GM19099 (cell line): Measurements from ENCODE around the gene FNBP1.

Experiments used
- POLR2A ChIP-seq: IDR thresholded peaks from 3 replicates; pipeline ENCODE4 v1.6.1; 2011; ENCODE audit warnings: low read depth; ENCODE audit not compliant: insufficient read length; ENCODE audit errors: extremely low read depth

FNBP1 gene

DNA sequence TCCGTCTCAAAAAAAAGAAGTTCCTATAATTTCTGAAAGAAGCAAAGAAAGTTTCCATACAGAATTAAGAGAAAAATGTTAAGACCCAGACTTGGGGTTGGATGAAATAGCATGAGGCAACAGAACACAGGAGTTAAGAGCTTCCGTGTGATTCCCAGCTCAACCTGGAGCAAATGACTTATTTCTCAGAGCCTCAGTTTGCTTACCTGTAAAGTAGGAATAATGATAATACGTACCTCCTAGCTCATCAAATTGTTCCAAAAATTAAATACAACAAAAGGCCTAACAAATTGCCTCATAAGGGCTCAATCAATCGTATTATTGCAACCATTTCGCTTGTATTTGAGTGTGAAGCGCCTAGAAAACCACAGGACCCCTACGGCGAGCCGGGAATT lies 10.1 kb upstream of the FNBP1 start:
- no peak for TF ChIP-seq POLR2A

DNA sequence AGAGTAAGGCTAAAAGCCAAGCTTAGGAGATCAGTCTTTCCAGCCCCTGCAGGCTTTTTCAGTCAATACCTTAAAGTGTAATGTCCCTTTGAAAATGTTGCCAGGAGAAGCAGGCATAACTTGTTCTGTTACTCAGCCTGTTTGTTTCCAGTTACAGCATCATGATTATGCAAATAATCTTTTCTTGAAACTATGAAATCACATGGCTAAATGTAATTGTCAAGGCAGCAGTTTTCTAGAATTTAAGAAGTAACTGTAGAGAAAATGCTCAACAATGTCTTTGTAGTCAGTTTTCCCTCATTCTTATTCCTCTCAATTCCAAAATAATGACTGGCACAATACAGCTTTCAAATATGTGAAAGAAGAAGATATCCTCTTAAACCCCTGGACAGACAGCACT lies 8.9 kb upstream of the FNBP1 start:
- TF ChIP-seq POLR2A: no peak

DNA sequence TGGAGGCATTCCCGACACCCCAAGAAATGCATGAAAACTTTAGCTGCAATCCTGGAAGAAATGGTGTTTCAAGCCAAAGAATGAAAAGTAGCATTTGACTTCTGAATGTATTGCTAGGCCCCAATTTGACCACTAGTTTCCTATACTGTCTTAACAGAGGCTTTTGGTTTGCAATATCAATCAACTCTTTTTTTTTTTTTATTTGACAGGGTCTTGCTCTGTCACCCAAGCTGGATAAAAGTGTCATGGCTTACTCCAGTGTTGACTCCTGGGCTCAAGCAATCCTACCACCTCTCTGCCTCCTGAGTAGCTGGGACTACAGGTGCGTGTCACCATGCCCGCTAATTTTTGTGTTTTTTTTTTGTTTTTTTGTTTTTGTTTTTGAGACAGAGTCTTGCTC lies 7.5 kb upstream of the FNBP1 start:
- TF ChIP-seq POLR2A: no peak

DNA sequence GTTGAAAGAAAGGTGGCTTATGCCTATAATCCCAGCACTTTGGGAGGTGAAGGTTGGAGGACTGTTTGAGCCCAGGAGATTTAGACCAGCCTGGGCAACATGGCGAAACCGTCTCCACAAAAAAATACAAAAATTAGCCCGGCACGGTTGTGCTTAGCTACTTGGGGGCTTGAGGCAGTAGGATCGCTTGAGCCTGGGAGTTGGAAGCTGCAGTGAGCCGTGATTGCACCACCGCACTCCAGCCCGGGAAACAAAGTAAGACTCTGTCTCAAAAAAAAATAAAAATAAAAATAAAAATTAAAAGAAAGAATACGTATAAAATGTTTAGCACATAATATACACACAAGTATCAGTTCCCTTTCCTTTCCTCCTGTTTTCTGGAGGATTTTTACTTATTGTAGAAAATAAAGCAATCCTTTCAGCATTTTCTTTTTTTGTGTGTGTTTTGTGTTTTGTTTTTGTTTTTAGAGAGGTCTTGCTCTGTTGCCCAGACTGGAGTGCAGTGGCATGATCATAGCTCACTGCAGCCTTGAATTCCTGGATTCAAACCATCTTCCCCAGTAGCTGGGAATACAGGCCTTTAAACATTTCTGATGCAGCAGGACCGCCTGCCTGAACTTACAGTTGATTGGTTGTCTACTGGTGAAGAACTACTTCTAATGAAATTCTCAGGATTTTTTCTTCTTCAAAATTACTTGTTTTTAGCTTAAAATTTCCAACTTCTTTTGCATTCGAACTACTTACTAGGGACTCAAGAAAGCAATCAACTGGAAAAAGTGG lies 6.6 kb upstream of the FNBP1 start:
- no peak for TF ChIP-seq POLR2A

DNA sequence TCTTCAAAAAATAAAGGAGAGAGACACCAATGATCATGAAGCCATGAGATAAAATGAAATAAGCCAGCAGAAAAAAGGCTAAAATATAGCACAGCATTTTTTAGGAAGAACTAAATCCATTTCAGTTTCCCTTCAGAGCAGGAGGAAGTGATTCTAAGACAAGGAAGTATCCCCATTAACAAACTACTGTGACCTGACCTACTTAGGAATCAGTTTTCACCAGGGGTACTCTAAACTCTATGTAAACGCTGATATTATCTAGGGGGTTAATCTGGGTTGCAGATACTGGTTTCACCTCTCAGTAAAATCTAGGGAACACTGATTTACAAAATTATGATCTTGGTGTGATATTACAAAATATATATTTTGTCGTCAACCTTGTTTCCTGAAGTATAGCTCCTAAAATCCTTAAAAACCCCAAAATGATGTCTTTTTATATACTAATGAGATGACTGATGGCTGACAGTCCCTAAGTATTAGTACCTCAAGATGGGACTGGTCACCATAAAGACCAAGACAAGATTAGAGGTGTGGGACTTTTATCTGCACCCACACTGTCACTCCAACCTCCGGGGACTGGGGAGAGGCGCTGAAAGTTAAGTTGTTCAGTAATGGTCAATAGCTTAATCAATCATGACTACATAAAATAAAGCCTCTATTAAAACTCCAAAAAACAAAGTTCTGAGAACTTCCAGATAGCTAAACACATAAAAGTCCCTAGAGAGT lies 2.9 kb upstream of the FNBP1 start:
- TF ChIP-seq POLR2A: no peak

DNA sequence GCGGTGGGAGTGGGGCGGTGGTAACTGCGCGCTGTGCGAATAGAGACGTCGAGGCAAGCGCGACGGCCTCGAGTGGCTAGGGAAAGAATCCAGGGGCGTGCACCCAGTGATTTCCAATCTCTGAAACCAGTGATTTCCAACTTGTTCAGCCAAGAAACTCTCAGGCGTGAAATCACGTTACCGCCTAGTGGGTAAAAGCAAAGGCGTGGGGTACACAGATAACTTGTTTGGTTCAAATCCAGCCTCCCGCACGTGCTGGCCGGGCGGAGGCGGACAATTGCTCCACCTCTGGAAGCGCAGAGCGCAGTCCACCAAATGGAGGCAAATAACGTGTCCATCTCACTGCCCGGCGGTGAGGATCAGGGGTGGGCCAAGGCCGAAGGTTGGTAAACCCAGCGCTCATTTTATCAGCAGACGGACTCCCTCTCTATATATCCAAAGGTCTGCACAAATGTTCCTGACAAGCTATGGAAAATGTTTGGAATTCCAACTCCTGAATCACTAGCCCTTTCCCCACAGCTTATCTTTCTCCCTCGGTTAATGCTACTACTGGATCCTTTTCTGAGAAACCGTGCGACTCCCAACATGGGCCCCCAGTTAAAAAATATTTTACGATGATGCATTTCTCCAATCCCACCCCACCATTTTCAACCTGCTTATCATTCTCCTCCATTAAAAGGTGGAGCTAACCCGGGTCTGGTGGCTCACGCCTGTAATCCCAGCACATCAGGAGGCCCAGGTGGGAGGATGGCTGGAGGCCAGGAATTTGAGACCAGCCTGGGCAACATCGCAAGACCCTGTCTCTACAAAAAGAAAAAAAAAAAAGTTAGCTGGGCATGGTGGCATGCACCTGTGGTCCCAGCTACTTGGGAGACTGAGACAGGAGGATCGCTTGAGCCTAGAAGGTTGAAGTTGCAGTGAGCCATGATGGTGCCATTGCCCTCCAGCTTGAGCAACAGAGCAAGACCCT lies 950 bp upstream of the FNBP1 start:
- no peak for TF ChIP-seq POLR2A

DNA sequence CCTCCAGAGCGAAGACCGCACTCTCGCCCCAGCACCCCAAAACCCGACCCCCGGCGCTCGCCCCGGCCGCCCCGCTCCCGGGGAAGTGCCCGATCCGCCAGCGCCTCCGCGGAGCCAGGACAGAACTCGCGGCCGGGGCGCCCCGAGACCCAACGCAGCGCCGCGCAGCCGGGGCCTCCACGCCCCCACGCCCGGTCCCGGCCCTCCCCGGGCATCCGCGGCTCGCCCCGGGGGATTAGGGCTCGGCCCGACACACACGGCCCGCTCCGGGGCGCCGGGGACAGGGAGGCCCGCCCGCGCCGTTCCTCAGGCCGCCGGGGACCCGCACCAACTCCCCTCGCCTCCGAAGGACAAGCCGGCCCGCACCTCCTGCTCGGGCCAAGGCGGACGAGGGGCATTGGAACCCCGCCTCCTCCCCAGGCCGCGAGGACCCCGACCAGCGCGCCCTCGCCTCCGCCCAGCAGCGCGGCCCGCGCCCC lies 544 bp downstream of the FNBP1 start:
- no peak for TF ChIP-seq POLR2A

DNA sequence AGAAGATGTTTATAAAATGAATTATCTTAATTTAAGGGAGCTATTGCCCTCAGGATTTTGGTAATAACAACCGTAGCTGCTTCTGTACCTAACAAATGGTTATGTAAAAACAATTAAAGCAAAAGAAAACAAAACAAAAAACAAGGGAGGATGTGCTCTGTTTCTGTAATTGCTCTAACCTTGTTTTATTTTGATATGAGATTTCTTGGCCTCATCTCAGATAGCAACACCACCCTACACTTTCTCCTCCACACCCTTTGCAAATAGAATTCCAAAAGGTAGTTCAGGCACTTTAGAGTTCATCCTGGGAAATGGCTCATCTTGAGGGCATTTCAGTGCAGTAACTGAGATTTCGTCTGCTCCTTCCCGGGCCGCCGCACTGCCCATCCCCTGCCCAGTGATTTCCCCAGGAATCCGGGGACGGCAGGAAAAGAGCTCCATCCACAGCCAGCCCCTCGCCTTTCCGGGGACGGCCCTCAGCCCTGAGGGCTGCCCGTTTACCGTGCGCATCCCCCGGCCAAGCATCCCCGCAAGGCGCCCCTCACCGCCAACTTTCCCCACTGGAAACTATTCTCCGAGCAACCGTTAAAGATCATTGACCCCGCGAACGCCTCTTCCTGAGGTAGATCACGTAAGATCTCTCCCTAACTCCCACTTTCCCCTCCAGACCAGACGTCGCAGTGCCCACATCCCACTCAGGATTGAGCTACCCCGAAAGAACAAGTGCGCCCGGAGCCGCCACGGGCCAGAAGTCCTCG lies 1.2 kb downstream of the FNBP1 start:
- no peak for TF ChIP-seq POLR2A

DNA sequence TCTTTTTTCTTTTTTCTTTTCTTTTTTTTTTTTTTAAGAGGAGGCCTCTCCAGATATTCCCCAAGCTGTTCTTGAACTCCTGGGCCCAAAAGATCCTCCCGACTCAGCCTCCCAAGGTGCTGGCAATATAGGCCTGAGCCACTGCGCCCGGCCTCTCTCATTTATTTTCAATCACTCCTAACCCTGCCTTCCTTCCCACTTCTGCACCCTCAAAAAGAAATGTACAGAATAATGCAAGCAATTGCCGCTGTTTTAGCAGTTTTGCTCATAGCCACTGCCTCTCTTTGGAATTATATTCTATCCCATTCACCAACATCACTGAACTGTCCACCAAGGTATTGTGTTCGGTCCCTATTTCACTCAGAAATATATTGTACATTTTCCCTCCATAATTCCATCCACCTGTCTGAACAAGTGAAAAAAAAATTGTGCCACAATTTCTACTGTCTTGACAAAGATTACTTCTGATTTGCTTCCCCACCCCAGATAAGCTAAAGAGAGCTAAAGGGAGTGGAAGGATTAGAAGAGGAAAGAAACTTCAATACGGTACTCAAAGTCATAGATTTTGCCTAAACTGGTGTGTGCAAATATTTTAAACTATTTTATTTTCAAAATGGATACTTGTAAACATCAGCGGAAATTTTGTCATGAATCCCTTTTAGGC lies 1.9 kb downstream of the FNBP1 start:
- no peak for TF ChIP-seq POLR2A

DNA sequence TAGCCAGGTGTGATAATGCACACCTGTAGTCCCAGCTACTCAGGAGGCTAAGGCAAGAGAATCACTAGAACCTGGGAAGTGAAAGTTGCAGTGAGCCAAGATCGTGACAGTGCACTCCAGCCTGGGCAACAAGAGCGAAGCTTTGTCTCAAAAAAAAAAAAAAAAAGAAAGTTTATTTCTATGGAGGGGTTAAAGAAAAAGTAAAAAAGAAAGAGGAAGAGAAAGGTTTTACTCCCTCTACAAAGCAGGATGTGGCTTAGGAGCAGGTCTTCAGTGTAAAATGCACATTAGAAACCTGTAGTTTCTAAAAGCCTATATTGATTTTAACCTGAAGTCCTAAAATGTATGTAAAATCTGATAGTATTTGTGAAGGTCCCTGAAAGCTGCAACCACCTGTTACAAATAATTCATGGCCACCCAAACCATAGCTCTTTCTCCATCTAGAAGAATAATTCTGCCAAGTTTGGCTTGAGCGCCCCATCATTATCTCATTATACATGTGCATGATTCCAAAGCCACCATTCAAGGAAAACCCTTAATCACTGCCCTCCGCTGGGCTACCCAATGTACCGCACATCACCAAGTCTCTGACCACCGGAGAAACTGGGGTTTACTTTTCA lies 3.4 kb downstream of the FNBP1 start:
- peak; percentile 31 for TF ChIP-seq POLR2A

DNA sequence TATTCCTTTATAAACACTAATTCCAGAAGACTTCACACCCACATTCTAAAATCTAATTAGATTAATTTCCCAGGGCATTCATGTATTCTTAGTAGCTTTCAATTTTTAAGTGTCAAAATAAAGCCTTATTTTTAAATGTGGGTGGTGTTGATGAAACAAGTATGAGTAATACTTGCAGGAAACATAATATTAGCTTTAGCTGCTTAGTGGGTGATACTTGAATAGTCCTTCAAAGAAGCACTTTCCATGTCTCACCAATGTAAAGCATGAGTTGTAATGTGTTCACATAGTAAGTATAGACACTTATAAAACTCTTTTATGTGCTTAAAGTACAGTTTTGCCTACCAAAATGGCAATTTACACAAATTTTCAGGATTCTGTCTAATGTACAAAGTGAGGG lies 6.9 kb downstream of the FNBP1 start:
- no peak for TF ChIP-seq POLR2A

DNA sequence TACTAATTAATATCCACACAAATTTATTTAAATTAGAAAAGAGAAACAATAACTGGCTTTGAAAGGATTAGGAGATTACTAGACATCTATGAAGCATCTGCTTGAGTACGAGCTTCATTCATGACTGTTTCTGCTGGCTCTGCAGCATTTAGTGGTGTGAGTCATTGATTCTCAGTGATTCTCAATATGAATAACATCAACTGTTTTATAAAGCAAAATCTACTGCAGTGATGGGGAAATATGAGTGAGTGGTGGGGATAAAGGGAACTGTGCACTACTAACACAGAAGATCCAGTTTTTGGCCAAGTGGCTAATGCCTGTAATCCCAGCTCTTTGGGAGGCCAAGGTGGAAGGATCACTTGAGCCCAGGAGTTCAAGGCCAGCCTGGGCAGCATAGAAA lies 8.4 kb downstream of the FNBP1 start:
- TF ChIP-seq POLR2A: no peak

DNA sequence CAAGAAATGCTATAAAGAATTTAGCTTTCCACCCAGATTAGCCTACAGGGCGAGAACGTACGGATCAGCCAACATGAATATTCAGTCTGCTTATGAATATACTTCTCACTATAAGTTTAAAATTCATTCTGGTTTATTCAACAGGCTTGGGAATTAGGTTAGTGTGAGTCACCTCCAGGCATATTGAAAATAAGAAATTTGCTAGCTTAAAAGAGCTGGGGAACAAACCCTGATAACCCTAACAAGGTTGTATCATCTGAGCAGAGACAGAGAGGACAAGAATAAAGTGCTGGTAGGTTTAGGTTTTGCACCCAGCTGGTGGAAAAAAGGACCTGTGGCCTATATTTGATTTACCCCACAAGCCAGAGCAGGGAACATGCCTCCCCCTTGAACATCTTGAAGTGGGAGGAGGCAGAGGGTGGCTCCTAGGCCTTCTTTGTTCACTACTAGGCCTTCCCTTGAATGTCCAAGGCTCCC lies 12.3 kb downstream of the FNBP1 start:
- TF ChIP-seq POLR2A: peak; percentile 2
